Umbilical cord (tissue), 2 donors: Measurements from ENCODE around the gene TMPRSS3. TPM values are rescaled to one million over a fixed set of nuclear protein-coding genes. Genes with fewer than 3 reads are reported as not detected.

Experiments
- DNase-seq: peaks from one replicate; pipeline ENCODE4 v3.0.0-alpha.2; 2015; ENCODE audit warnings: low spot score
- total RNA-seq: library from RNA; depleted of rRNA; stranded (reverse); fragments of >200 nt; gene quantifications from one replicate; pipeline ENCODE4 v1.2.3, GENCODE V29; 2014; ENCODE audit warnings: low replicate concordance; ENCODE audit not compliant: insufficient read depth

The TMPRSS3 gene
- total RNA-seq, 1 donor from 2014 or later = 1.7 TPM

GRCh38 chr21:42388740-42389448, 7.0 kb downstream of the TMPRSS3 start:
- DNase-seq = no peak

DNA sequence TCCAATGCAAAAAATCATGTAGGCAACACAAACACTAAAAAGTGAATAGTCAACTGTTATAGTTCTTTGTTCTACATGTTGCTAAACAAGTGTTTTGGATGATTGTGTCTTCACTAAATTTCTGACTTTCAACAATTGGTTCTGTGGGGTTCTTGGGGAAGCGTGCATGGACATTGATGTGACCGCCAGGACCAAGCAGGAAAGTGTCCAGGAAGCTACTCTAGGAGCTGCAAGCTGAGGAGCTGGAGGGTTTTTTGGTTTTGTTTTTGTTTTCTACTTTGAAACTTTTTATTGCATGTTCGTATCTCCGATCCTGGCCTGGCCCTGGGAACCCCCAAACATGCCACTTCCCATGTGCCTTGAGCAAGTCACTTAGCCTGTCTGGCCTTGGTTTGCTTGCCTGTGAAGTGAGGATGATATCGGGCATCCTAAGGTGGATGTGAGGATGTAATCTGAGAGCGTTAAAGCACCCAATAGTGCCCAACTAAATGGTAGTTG, 8.0 kb downstream of the TMPRSS3 start:
- no peak for DNase-seq

DNA sequence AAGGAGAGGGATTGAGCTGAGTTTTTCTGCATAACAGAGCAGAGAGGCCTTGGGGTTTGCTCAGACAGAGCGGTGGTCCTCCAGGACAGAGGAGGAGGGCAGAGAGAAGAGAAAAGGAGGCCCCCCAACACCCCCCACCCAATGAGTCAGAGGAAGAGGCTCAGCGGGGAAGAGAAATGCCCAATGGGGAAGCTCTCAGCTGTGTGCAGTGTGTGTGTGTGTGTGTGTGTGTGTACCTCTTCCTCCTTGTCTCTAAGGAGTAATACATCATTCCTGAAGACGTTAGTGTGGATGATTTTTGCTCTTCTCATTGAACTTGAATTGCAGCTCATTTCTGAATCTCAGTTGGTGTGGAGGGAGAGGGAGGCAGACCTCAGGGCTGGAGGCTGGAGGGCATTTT, 8.7 kb downstream of the TMPRSS3 start:
- no peak for DNase-seq

GRCh38 chr21:42386034-42386591, 9.7 kb downstream of the TMPRSS3 start:
- no peak for DNase-seq

- DNase-seq = no peak
Measured at GRCh38 chr21:42385619-42386018, 10.2 kb downstream of the TMPRSS3 start.

DNA sequence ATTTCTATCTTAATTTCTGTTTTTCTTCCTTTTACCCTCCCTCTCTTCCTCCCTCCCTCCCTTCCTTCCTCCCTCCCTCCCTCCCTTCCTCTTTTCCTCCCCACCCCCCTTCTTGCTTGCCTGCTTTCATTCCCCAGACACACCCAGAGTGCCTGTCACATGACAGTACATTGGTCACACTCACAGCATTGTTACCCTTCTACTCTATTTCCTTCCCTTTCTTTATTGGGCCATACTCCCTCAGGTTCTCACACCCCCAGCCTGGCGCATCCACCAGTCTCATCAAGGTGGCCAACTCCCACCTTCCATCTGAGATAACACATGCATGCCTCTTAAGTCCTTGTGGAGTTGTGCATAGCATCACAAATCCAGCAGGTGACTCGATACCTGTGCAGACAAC, 10.9 kb downstream of the TMPRSS3 start:
- no peak for DNase-seq

DNA sequence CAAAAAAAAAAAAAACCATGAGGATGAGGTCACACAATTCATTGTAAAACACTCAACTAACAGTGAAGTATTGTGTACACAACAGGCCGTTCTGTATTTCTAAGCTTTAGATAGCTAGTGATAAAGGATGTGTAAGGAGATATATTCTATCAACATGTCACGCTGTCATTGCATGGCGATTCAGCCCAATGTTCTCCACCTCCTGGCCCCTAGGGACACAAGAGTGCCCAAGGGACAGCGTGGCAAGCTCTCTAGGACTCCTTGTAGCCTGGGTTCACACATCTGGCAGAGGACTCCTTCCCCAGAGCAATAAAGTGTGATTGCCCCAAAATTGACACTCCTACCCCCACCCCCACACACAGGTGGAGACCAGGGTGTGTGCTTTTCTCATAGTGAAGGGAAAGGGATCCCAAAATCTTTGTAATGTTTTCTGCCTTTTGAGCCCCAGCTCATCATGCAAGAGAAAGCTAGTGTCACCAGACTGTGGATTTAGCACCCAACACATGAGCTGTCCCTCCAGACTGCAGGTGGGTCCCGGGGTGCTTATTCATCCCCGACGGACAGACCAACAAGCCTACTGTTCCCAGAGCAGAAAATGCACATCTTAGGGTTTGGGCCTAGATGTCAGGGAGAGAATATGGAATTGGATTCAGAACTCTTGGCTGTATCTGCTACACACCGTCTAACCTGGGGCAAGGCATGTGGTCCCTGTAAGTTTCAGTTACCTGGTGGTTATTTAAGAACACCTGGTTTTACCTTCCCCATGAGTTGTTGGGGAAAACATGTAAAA, 11.5 kb downstream of the TMPRSS3 start:
- no peak for DNase-seq

DNA sequence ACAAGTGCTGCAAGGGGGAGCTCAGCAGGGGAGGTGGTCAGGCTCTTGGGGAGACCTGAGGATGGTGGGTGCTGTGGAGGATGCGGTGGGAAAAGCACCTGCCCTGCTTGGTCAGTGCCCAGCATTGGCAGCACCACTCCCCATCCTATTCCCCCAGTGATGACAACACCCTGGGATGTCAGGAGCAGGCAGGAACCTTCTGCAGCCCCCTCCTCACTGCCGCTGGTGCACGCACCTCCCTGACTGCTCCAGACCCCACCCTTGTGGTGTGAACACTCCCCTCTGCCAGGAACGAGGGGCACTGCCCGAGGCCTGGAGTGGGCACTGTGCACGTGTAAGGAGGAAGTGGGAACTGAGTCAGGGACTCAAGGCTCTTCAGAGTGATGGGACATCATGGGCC, 12.5 kb downstream of the TMPRSS3 start:
- DNase-seq = no peak

- DNase-seq = no peak
Measured at GRCh38 chr21:42382915-42383314, 12.9 kb downstream of the TMPRSS3 start.

- peak; percentile 14 for DNase-seq
Measured at GRCh38 chr21:42381347-42381984, 14.4 kb downstream of the TMPRSS3 start.

GRCh38 chr21:42379426-42380215, 16.2 kb downstream of the TMPRSS3 start:
- DNase-seq = no peak

DNA sequence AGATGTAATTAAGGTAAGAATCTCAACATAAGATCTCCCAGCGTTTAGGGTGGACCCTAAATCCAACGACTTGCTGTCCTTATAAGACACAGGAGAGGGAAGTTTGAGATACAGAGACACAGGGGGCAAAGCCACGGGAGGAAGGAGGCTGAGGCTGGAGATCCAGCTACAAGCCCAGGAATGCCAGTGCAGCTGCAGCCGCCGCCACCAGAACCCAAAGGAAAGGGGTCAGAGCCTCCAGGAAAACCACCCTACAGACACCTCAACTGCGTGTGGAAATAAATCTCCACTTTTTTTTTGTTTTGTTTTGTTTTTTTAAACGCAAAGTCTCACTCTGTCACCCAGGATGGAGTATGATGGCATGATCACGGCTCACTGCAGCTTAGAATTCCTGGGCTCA, 17.4 kb downstream of the TMPRSS3 start:
- no peak for DNase-seq

- DNase-seq = no peak
Measured at GRCh38 chr21:42377951-42378340, 17.9 kb downstream of the TMPRSS3 start.

GRCh38 chr21:42377211-42377950, 18.5 kb downstream of the TMPRSS3 start:
- no peak for DNase-seq

GRCh38 chr21:42376338-42376982, 19.4 kb downstream of the TMPRSS3 start:
- no peak for DNase-seq

- no peak for DNase-seq
Measured at GRCh38 chr21:42375966-42376337, 19.9 kb downstream of the TMPRSS3 start.

GRCh38 chr21:42375506-42375905, 20.3 kb downstream of the TMPRSS3 start:
- DNase-seq = no peak

DNA sequence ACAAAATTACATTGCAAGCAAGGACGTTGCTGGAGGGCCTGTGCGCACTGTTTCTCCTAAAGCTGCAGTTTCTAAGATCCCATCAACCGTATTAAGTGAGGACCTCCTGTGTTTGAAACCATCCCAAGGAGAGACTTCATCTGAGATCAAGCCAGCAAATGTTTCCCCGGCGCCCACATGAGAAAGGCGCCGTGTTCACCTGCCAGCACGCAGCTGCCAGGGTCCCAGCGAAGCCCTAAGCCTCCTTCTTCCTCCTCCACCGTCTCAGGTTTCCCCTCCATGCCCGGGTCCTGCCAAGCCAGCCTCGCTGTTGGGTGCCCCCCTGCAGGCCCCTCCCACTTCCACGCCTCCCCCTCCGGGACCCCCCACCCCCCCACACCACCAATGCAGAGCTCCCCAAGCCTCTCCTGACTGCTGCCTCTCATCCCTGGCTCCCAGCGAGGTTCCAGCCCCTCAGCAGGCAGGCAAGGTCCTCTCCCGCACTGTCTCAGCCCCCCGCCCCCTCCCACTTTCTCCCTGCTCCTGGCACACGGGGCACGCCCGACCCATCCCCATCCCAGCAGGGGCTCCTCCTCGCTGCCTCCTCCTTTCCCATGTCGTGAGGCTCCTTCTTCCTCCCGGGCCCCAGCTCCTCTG, 20.9 kb downstream of the TMPRSS3 start:
- DNase-seq = no peak

DNA sequence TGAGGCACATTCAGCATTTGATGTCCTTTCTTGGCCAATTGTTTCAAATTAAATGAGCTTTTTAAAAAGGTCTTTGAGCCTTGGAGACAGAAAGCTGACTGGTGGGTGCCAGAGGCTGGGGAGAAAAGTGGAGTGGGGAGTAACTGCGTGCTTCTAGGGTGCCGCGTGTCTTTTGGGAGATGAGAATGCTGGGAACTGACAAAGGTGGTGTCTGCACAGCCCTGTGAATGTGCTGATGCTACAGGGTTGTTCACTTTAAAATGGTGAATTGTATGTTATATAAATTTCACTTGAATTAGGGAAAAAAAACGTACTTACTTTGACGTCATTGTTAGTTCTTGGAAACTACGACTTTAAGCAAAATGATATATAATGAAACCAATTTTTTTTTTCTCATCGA, 21.4 kb downstream of the TMPRSS3 start:
- no peak for DNase-seq
